Endothelial cell of umbilical vein (primary cell): Measurements from ENCODE around the gene OVCH1. TPM values are rescaled to one million over a fixed set of nuclear protein-coding genes. Genes with fewer than 3 reads are reported as not detected.

ENCODE experiments used
- BruUV-seq: library from RNA; stranded (reverse); fragments of 400-500 nt; replicated peaks from 2 replicates; lab custom pipeline; 2021; lab: Mats Ljungman, UMichigan
- CTCF ChIA-PET: fragments of 300-600, 350-600 bp; sonication (Branson Sonifier 250); formaldehyde crosslinking; loops from one replicate; lab custom pipeline; 2021; ENCODE audit warnings: antibody characterized with exemption, inconsistent platforms; lab: Charles Lee
- POLR2A ChIA-PET: fragments of 300-600, 350-600 bp; sonication (Branson Sonifier 250); formaldehyde crosslinking; loops from one replicate; lab custom pipeline; 2021; ENCODE audit warnings: antibody characterized with exemption, inconsistent platforms; lab: Charles Lee
- DNase-seq: peaks from one replicate; pipeline ENCODE4 v3.0.0-alpha.2; 2011; ENCODE audit warnings: low read depth, low spot score
- FAIRE-seq: peaks from 2 replicates; lab custom pipeline; 2011; peaks lifted over from hg19 to GRCh38; lab: Jason Lieb, UNC
- H2AFZ ChIP-seq: 2 replicates; pipeline ENCODE4 v1.6.0; 2012; ENCODE audit warnings: low read depth, low read length, control low read depth, inconsistent platforms
- H3K27ac ChIP-seq: 2 replicates; pipeline ENCODE4 v1.5.1; 2011; ENCODE audit warnings: low read depth, mild to moderate bottlenecking, control low read depth, low read length, moderate library complexity; ENCODE audit not compliant: insufficient read depth
- H3K27me3 ChIP-seq, 2 experiments: 2 replicates each; pipeline versions ENCODE4 v1.6.0 to v1.6.1; 2011; ENCODE audit warnings: low read length in 2 of 2, mixed read lengths in 1 of 2; ENCODE audit not compliant: control insufficient read depth in 2 of 2, insufficient read depth in 2 of 2
- H3K36me3 ChIP-seq, 2 experiments: 2 replicates in 1 of 2; 3 replicates in 1 of 2; pipeline ENCODE4 v1.5.1; 2011; ENCODE audit warnings: low read length in 2 of 2, mild to moderate bottlenecking in 1 of 2, moderate library complexity in 1 of 2; ENCODE audit not compliant: control insufficient read depth in 2 of 2, insufficient read depth in 2 of 2; ENCODE audit errors: extremely low read depth in 1 of 2
- H3K4me1 ChIP-seq: 3 replicates; pipeline ENCODE4 v1.5.1; 2011; ENCODE audit warnings: mild to moderate bottlenecking, low read length; ENCODE audit not compliant: control insufficient read depth, insufficient read depth; ENCODE audit errors: extremely low read depth
- H3K4me2 ChIP-seq: 2 replicates; pipeline ENCODE4 v1.6.1; 2011; ENCODE audit warnings: low read length, control low read depth, mixed read lengths; ENCODE audit not compliant: insufficient read depth
- H3K4me3 ChIP-seq, 3 experiments: fragments of 200-600 bp in 1 of 3; sonication (generic), shearing (Covaris generic) in 1 of 3; replicated peaks in 1 of 3; 2 replicates each; pipeline ENCODE4 v1.5.1; 2011 to 2016; ENCODE audit warnings: control low read depth in 3 of 3, low read length in 3 of 3, mild to moderate bottlenecking in 2 of 3, inconsistent platforms in 1 of 3, low read depth in 1 of 3, moderate library complexity in 1 of 3; ENCODE audit not compliant: insufficient read depth in 1 of 3
- H3K79me2 ChIP-seq: 2 replicates; pipeline ENCODE4 v1.6.0; 2012; ENCODE audit warnings: low read length, inconsistent platforms; ENCODE audit not compliant: control insufficient read depth, insufficient read depth
- H3K9ac ChIP-seq: replicated peaks from 2 replicates; pipeline ENCODE3; 2011; ENCODE audit warnings: low read length, control low read depth; ENCODE audit not compliant: insufficient read depth; ENCODE audit errors: extremely low read depth
- H3K9me1 ChIP-seq: replicated peaks from 3 replicates; pipeline ENCODE4 v1.6.0; 2011; ENCODE audit warnings: mild to moderate bottlenecking, low read length; ENCODE audit not compliant: control insufficient read depth, insufficient read depth; ENCODE audit errors: extremely low read depth
- H3K9me3 ChIP-seq: replicated peaks from 2 replicates; pipeline ENCODE4 v1.5.1; 2012; ENCODE audit warnings: low read length, inconsistent platforms; ENCODE audit not compliant: control insufficient read depth, insufficient read depth
- H4K20me1 ChIP-seq: replicated peaks from 2 replicates; pipeline ENCODE3; 2011; ENCODE audit warnings: mild to moderate bottlenecking, low read length; ENCODE audit not compliant: control insufficient read depth, insufficient read depth; ENCODE audit errors: extremely low read depth
- CTCF ChIP-seq, 2 donors: IDR thresholded peaks; 1 replicate in 1 of 2; 2 replicates in 1 of 2; pipeline ENCODE4 v1.5.1; 2011; ENCODE audit warnings: low read length in 2 of 2, mild to moderate bottlenecking in 2 of 2, moderate library complexity in 2 of 2, control low read depth in 1 of 2, inconsistent platforms in 1 of 2, low read depth in 1 of 2; ENCODE audit not compliant: insufficient read depth in 1 of 2; ENCODE audit errors: extremely low read depth in 1 of 2
- EZH2 ChIP-seq: IDR thresholded peaks from 2 replicates; pipeline ENCODE4 v1.6.1; 2012; ENCODE audit warnings: borderline replicate concordance, low read depth, mild to moderate bottlenecking, moderate library complexity, low read length, inconsistent platforms; ENCODE audit not compliant: severe bottlenecking
- FOS ChIP-seq: IDR thresholded peaks from 2 replicates; pipeline ENCODE4 v1.6.1; 2011; ENCODE audit warnings: mild to moderate bottlenecking, low read length, moderate library complexity, borderline replicate concordance; ENCODE audit not compliant: insufficient read depth
- GATA2 ChIP-seq: IDR thresholded peaks from 2 replicates; pipeline ENCODE4 v1.7.0; 2011; ENCODE audit warnings: low read depth, mild to moderate bottlenecking, moderate library complexity, mixed read lengths, low read length; ENCODE audit not compliant: insufficient read length, insufficient read depth
- JUN ChIP-seq: IDR thresholded peaks from 2 replicates; pipeline ENCODE4 v1.6.1; 2011; ENCODE audit warnings: borderline replicate concordance, low read depth; ENCODE audit not compliant: insufficient read length, insufficient read depth
- MAX ChIP-seq: IDR thresholded peaks from 2 replicates; pipeline ENCODE4 v1.6.1; 2011; ENCODE audit not compliant: insufficient read depth, insufficient read length
- MYC ChIP-seq: IDR thresholded peaks from one replicate; pipeline ENCODE4 v1.6.1; 2011; ENCODE audit warnings: mild to moderate bottlenecking, low read depth, low read length
- POLR2A ChIP-seq: IDR thresholded peaks from 2 replicates; pipeline ENCODE4 v1.6.1; 2012; ENCODE audit warnings: low read depth, mild to moderate bottlenecking, control low read depth, low read length
- POLR2AphosphoS5 ChIP-seq: IDR thresholded peaks from 2 replicates; pipeline ENCODE4 v1.6.1; 2012; ENCODE audit warnings: low read depth, mild to moderate bottlenecking, control low read depth, low read length, moderate library complexity; ENCODE audit not compliant: insufficient read depth
- dilution Hi-C: fragments of 300-500 bp; cut with MboI; formaldehyde crosslinking; loops from one replicate; pipeline ENCODE4 v1.15.0; 2019; ENCODE audit warnings: low sequenced_read_pairs; ENCODE audit not compliant: extremely low pct_ligation_motif_present
- intact Hi-C: fragments of 100-400 bp; cut with micrococcal nuclease; formaldehyde crosslinking; loops from one replicate; pipeline ENCODE4 v1.10.0; 2022
- polyA plus RNA-seq, 4 experiments: library from polyadenylated mRNA; depleted of rRNA in 3 of 4; stranded (reverse) in 3 of 4; unstranded in 1 of 4; fragments of >200 nt; gene quantifications; 2 replicates each; pipeline versions ENCODE4 v1.2.1 to v1.2.3, GENCODE V29; 2011 to 2012; ENCODE audit warnings: missing spikeins in 1 of 4
- total RNA-seq: library from RNA; stranded (reverse); gene quantifications from 2 replicates; pipeline ENCODE4 v1.2.3, GENCODE V29; 2021

The OVCH1 gene
- total and polyA plus RNA-seq, 2 donors (not counting 3 experiments of a cell fraction or from before 2014, with no cell fraction given), result 0.01 TPM; not detected in 1

DNA sequence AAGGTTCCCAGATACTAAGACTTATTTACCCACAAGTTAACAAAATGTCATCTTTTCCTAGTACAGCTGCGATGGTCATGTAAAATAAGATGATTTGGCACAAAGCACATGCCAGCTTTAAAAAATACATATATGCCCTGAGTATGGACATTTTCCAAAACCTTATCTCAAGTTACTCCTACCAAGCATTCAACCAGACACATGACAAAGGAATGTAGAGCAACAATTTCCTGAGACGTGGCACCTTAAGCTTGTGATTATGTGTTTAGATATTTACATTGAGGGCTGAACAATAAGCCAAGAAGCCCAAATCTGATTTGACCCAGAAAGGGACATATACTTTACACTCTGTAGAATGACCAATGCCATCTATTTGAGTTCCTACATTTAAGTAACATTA lies 24.5 kb upstream of the OVCH1 start:
- Histone ChIP-seq H2AFZ (no peak overlapping the region), H3K4me1 (no peaks in the 10 kb centered on the region), H4K20me1 (no peaks in the 10 kb centered on the region), H3K9me1 (no peaks in the 10 kb centered on the region), H3K4me2 (no peak overlapping the region), H3K9ac (no peak overlapping the region), H3K9me3 (no peaks in the 10 kb centered on the region), H3K27me3 (no peaks in the 10 kb centered on the region), H3K4me3 (no peak overlapping the region), H3K27ac (no peak overlapping the region), H3K79me2 (no peaks in the 10 kb centered on the region), H3K36me3 (no peaks in the 10 kb centered on the region)
- dilution Hi-C loops, result no loop called here
- DNase-seq, result peak; percentile 51
- intact Hi-C loops, result no loop called here
- FAIRE-seq, result peak; percentile 62
- POLR2A ChIA-PET, result interaction anchor here (0.6 kb wide), 1 partner anchor 1398 kb away, joined by 3 read pairs; no protein-coding TSS in a partner anchor
- no TSS peak for BruUV-seq
- TF ChIP-seq MYC, result no peak
- TF ChIP-seq GATA2, result no peak
- TF ChIP-seq FOS, result no peak
- no peak for TF ChIP-seq EZH2
- TF ChIP-seq POLR2A, result no peak
- TF ChIP-seq MAX, result no peak
- TF ChIP-seq JUN, result no peak
- no peak for TF ChIP-seq CTCF (IDR thresholded peaks at IDR 0.05; ENCODE audit: extremely low read depth in 1 of 2, insufficient read depth in 1 of 2, low read depth in 1 of 2, low read length in 2 of 2)
- TF ChIP-seq POLR2AphosphoS5, result no peak
- CTCF ChIA-PET, result interaction anchor here (1.0 to 3.8 kb wide), 5 partner anchors 767 to 1750 kb away, joined by 3 to 26 read pairs (median 7); no protein-coding TSS in a partner anchor
